Naive B cell (primary cell): ENCODE measurements around the gene AZGP1. TPM values are rescaled to one million over a fixed set of nuclear protein-coding genes. Genes with fewer than 3 reads are reported as not detected.
"Not testable (repeated sequence)": the region's sequence is repeated elsewhere in the genome, so short reads cannot be mapped to it uniquely, and the experiment has no call there.

Experiments used
- ATAC-seq, 2 donors: fragments of 150-1000 bp; cut with Tn5 transposase; 2 replicates each; pipeline ENCODE4 v1.10.0; 2021; ENCODE audit warnings: low read depth in 2 of 2, mild to moderate bottlenecking in 2 of 2, moderate library complexity in 2 of 2
- DNase-seq: peaks from one replicate; pipeline ENCODE4 v3.0.0; 2022
- H3K27ac Mint-ChIP-seq, 6 donors: one replicate each; pipeline ENCODE4 v1.8.0; 2020 to 2022; ENCODE audit warnings: mild to moderate bottlenecking in 6 of 6, mixed read lengths in 6 of 6, moderate library complexity in 5 of 6, inconsistent platforms in 2 of 6
- H3K27me3 Mint-ChIP-seq, 3 donors: one replicate each; pipeline ENCODE4 v1.8.0; 2021 to 2022; ENCODE audit warnings: mixed read lengths in 3 of 3, mild to moderate bottlenecking in 1 of 3
- H3K36me3 Mint-ChIP-seq, 2 donors: one replicate each; pipeline ENCODE4 v1.8.0; 2020 to 2022; ENCODE audit warnings: mixed read lengths in 2 of 2, inconsistent platforms in 1 of 2, mild to moderate bottlenecking in 1 of 2
- H3K4me1 Mint-ChIP-seq, 3 donors: one replicate each; pipeline ENCODE4 v1.8.0; 2020 to 2022; ENCODE audit warnings: mixed read lengths in 3 of 3, inconsistent platforms in 1 of 3, mild to moderate bottlenecking in 1 of 3, moderate library complexity in 1 of 3
- H3K4me3 Mint-ChIP-seq, 8 donors: one replicate each; pipeline ENCODE4 v1.8.0; 2020 to 2022; ENCODE audit warnings: mild to moderate bottlenecking in 8 of 8, mixed read lengths in 8 of 8, moderate library complexity in 8 of 8, inconsistent platforms in 2 of 8
- H3K9me3 Mint-ChIP-seq, 7 donors: one replicate each; pipeline ENCODE4 v1.8.0; 2020 to 2022; ENCODE audit warnings: mixed read lengths in 7 of 7, mild to moderate bottlenecking in 5 of 7, inconsistent platforms in 2 of 7, moderate library complexity in 1 of 7
- polyA plus RNA-seq, 6 donors: library from polyadenylated mRNA; unstranded; fragments of 300-500 nt; fragmentation: Illumina TruSeq; gene quantifications; one replicate each; pipeline ENCODE4 v1.2.3, GENCODE V29; 2021; ENCODE audit warnings: low read depth in 6 of 6

Gene AZGP1
- polyA plus RNA-seq, 6 donors from 2014 or later, result not detected

GRCh38 chr7:99958564-99959227 lies 17.1 kb downstream of the AZGP1 start:
- Mint-ChIP-seq H3K4me1 (no peaks in the 10 kb centered on the region), H3K9me3 (no peaks in the 10 kb centered on the region), H3K27me3 (peaks cover 70 to 81% (median 79%) of the 10 kb centered on the region in 3 donors), H3K36me3 (no peaks in the 10 kb centered on the region), H3K27ac (no peak overlapping the region), H3K4me3 (no peak overlapping the region)
- DNase-seq, result no peak
- ATAC-seq, result no peak

DNA sequence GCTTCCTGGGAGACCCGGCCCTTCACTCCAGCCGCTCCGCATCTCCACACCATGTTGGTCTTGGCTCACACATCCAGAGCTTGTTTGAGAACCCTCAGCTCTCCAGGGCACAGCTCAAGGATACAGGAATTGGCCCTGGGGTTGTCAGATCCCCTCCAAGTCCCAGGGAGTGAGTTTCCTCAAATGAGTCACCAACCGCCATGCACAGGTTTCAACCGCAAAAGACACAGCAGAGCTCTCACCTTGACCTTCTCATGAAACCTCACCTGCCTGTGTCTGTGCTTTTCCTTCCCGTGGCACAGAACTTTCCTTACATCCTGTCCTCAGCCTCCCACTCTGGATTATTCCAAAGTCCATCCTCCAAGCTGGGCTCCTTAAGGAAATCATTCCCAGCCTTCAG lies 20.6 kb downstream of the AZGP1 start:
- Mint-ChIP-seq H3K4me1 (no peaks in the 10 kb centered on the region), H3K27ac (no peak overlapping the region), H3K36me3 (no peaks in the 10 kb centered on the region), H3K4me3 (no peak overlapping the region), H3K9me3 (peaks cover 0 to 16% (median 4%) of the 10 kb centered on the region in 7 donors), H3K27me3 (peaks cover 48 to 58% (median 49%) of the 10 kb centered on the region in 3 donors)
- DNase-seq (no peak), ATAC-seq (no peak)

DNA sequence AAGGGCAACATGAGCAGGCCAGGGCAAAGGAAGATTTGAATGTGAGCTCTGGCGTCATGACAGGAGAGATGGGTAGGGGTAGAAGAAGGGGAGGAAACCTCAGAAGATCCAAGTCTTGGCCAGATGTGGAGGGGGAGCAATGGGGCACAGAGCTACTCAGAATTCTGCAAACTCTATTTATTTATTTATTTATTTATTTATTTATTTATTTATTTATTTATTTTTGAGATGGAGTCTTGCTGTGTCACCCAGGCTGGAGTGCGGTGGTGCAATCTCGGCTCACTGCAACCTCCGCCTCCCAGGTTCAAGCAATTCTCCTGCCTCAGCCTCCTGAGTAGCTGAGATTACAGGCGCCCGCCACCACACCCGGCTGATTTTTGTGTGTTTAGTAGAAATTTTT lies 21.2 kb downstream of the AZGP1 start:
- Mint-ChIP-seq H3K4me3 (peak overlapping the region in 1 of 8 donors; percentile 31), H3K27me3 (peaks cover 46 to 52% (median 47%) of the 10 kb centered on the region in 3 donors), H3K9me3 (peaks cover 0 to 20% (median 7%) of the 10 kb centered on the region in 7 donors)
- not testable (repeated sequence) for H3K4me1 Mint-ChIP-seq, H3K27ac Mint-ChIP-seq, ATAC-seq, DNase-seq, H3K36me3 Mint-ChIP-seq

DNA sequence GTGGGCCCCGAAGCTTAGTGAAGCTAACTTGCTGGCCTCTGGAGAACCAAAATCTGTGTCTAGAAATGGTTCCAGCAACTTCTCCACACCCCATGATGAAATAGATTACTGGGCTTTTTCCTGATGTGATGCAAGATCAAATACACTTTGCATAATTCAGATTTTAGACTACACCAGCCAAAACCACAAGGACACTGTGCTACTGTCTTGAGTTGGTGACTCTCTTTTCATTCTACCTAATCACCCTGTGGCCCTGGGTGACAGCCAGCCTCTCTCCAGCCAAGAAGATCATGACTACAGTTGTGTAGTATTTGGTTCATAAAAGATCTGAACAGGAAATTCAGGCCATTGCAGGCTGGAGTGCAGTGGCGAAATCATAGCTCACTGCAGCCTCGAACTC lies 22.2 kb downstream of the AZGP1 start:
- no peak overlapping the region for H3K4me3 Mint-ChIP-seq
- H3K36me3 Mint-ChIP-seq, result peaks cover 0 to 7% of the 10 kb centered on the region in 2 donors
- DNase-seq (no peak), ATAC-seq (no peak)
- peaks cover 40 to 50% (median 45%) of the 10 kb centered on the region in 3 donors for H3K27me3 Mint-ChIP-seq
- H3K9me3 Mint-ChIP-seq, result peaks cover 0 to 23% (median 10%) of the 10 kb centered on the region in 7 donors
- H3K27ac Mint-ChIP-seq, result no peak overlapping the region
- H3K4me1 Mint-ChIP-seq, result no peaks in the 10 kb centered on the region

DNA sequence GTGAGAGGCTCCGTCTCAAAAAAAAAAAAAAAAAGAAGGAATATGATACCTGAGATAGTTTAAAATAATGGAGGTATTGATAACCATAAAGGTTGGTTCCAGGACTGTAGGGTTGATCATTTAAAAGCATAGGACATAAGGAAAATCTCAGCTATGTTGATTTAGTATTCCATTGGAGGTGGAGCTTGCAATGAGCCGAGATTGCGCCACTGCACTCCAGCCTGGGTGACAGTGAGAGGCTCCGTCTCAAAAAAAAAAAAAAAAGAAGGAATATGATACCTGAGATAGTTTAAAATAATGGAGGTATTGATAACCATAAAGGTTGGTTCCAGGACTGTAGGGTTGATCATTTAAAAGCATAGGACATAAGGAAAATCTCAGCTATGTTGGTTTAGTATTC lies 23.2 kb downstream of the AZGP1 start:
- not testable (repeated sequence) for H3K4me1 Mint-ChIP-seq, H3K36me3 Mint-ChIP-seq, DNase-seq, ATAC-seq, H3K4me3 Mint-ChIP-seq, H3K27ac Mint-ChIP-seq
- peaks cover 39 to 54% (median 48%) of the 10 kb centered on the region in 3 donors for H3K27me3 Mint-ChIP-seq
- peaks cover 0 to 23% (median 10%) of the 10 kb centered on the region in 7 donors for H3K9me3 Mint-ChIP-seq

DNA sequence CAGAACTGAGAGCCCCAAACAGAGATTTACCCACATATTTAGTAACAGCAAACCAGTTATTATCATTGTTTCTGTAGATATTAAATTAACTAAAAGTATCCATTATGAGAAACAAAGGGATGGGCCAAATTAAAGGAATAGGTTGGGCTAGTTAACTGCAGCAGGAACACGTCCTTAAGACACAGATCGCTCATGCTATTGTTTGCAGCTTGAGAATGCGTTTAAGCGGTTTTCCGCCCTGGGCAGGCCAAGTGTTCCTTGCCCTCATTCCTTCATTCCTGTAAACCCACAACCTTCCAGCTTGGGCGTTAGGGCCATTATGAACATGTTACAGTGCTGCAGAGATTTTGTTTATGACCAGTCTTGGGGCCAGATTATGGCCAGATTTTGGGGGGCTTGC lies 25.0 kb downstream of the AZGP1 start:
- H3K36me3 Mint-ChIP-seq, H3K4me3 Mint-ChIP-seq, DNase-seq, ATAC-seq, H3K4me1 Mint-ChIP-seq, H3K27ac Mint-ChIP-seq: not testable (repeated sequence)
- H3K27me3 Mint-ChIP-seq, result peaks cover 38 to 56% (median 53%) of the 10 kb centered on the region in 3 donors
- peaks cover 0 to 26% (median 10%) of the 10 kb centered on the region in 7 donors for H3K9me3 Mint-ChIP-seq

DNA sequence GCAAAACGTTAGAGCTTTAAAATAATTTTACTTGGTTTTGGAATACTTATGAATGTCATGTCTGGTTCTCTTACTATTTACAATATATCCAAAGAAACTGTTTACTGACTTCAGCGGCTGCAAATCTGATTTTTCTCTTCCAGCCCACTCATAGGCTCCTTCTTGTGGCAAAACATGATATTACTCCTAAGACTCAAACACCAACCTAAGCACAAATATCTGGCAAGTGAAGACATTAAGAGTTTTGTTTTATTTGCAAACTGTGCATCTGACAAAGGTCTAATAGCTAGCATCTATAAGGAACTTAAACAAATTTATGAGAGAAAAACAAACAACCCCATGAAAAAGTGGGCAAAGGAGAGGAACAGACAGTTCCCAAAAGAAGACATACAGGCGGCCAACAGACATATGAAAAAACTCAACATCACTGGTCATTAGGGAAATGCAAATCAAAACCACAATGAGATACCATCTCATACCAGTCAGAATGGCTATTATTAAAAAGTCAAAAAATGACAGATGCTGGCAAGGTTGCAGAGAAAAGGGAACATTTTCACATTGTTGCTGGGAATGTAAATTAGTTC lies 26.1 kb downstream of the AZGP1 start:
- Mint-ChIP-seq H3K27me3 (peaks cover 29 to 45% (median 45%) of the 10 kb centered on the region in 3 donors), H3K4me1 (peaks cover 0 to 1% (median 1%) of the 10 kb centered on the region in 3 donors), H3K4me3 (no peak overlapping the region), H3K9me3 (peaks cover 0 to 27% (median 11%) of the 10 kb centered on the region in 7 donors), H3K36me3 (peaks cover 0 to 7% of the 10 kb centered on the region in 2 donors), H3K27ac (peak overlapping the region in 1 of 6 donors; percentile 28)
- DNase-seq (no peak), ATAC-seq (no peak)

DNA sequence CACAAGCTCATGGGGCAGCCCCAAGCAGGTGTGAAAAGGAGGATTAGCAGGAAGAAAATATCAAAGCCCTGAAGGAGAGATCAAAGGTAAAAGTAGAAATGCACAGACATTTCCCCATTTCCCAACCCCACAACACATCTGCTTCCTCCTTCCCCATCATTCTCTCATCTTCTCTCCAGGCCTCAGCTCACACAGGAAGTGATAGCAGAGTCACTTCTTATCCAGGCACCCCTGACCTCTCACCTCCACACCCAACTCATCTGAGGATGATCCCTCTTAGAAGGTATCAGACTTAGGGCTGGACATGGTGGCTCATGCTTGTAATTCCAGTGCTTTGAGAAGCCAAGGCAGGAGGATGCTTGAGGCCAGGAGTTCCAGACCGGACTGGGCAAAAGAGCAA lies 28.2 kb downstream of the AZGP1 start:
- H3K36me3 Mint-ChIP-seq, result peaks cover 0 to 7% of the 10 kb centered on the region in 2 donors
- DNase-seq (no peak), ATAC-seq (no peak)
- H3K27ac Mint-ChIP-seq, result no peak overlapping the region
- H3K4me3 Mint-ChIP-seq, result no peak overlapping the region
- H3K9me3 Mint-ChIP-seq, result peaks cover 0 to 35% (median 14%) of the 10 kb centered on the region in 7 donors
- H3K4me1 Mint-ChIP-seq, result peaks cover 6 to 14% (median 14%) of the 10 kb centered on the region in 3 donors
- peaks cover 23 to 42% (median 37%) of the 10 kb centered on the region in 3 donors for H3K27me3 Mint-ChIP-seq

DNA sequence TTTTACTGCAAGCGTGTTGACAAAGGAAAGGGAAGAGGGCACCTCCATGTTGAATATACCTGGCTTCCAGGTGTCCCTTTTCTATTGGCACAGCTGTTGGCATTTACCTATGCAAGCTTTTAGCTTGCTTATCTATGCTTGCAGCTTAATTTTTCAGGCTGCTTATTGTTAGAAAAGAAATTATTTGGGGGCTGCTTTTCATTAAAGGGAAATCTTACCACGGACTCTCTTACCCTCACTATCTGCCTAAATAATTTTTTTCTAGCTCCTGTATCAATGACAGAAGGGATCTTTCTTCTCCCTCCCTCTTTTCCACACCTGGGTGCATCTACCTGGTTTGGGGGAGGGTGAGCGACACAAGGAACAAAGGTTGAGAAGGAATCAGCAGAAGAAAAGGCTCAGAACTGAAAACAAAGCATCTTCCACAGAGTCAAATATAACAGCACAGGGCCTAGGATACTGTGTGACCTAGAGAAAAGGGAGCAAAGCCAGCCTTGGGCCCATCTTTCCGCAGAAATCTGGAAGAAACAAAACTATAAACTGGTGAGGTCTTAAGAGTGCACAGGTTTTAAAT lies 31.2 kb downstream of the AZGP1 start:
- no peak for ATAC-seq
- DNase-seq, result no peak
- H3K27ac Mint-ChIP-seq, result peak overlapping the region in 1 of 6 donors; percentile 0
- H3K9me3 Mint-ChIP-seq, result peaks cover 0 to 14% (median 2%) of the 10 kb centered on the region in 7 donors
- peaks cover 28 to 63% (median 57%) of the 10 kb centered on the region in 3 donors for H3K27me3 Mint-ChIP-seq
- peaks cover 6 to 14% (median 14%) of the 10 kb centered on the region in 3 donors for H3K4me1 Mint-ChIP-seq
- H3K36me3 Mint-ChIP-seq, result peaks cover 0 to 2% of the 10 kb centered on the region in 2 donors
- peak overlapping the region in 6 of 8 donors; percentile 3 to 81 (median 65) for H3K4me3 Mint-ChIP-seq

DNA sequence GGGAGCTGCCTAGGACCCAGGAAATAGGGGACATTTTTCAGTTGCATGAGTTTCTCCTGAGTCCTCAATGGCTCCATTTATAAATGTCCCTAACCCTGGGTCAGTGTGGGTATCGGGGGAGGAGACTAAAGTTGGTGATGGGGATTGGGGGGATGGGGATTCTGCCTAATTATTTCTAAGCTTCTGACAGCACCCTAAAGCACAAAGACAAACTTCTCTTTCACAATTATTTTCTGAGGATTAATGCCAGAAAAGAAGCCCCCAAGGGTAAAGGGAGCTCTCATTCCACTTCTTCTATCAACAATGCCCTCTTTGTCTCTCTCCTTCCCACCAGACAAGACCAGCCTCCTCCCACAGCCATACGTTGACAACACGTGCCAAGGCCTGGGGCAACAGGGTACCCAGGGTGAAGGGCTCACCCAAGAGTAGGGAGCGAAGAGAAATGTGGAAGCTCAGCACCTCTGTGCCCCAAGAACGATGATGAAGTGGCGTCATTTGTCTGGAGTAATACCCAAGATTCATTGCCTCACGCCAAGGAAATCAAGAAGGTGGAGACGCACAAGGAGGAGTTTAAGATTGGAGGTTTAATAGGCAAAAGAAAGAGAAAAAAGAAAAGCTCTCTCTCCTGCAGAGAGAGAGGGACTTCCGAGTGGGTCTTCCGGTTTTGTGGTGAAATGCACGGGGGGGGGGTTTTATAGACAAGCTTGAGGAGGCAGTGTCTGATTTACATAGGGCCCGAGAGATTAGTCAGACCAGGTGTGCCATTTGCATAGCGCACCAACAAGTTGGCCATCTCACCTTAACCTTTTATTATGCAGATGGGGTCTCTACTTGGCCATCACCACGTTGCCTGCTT lies 32.0 kb downstream of the AZGP1 start:
- ATAC-seq (peak; percentile 55 to 64), DNase-seq (peak; percentile 3)
- H3K27ac Mint-ChIP-seq, result peak overlapping the region in 3 of 6 donors; percentile 0 to 28 (median 25)
- peaks cover 0 to 7% of the 10 kb centered on the region in 2 donors for H3K36me3 Mint-ChIP-seq
- peak overlapping the region; percentile 49 to 89 (median 68) for H3K4me3 Mint-ChIP-seq
- H3K9me3 Mint-ChIP-seq, result peaks cover 4 to 18% (median 7%) of the 10 kb centered on the region in 7 donors
- H3K4me1 Mint-ChIP-seq, result peaks cover 6 to 14% (median 14%) of the 10 kb centered on the region in 3 donors
- peaks cover 30 to 64% (median 58%) of the 10 kb centered on the region in 3 donors for H3K27me3 Mint-ChIP-seq

DNA sequence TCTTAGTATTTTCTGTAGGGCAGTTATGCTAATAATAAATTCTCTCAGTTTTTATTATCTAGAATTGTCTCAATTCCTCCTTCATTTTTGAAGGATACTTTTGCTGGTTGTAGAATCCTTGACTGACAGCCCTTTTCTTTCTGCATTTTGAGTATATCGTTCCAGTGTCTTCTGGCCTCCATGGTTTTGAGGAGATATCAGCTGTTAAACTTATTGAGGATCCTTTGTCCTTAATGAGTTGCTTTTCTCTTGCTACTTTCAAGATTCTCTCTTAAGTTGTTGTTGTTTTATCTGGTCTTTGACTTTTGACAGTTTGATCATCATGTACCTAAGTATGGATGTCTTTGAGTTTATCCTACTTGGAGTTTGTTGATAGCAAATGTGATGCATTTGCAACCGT lies 37.5 kb downstream of the AZGP1 start:
- Mint-ChIP-seq H3K9me3 (peaks cover 11 to 25% (median 14%) of the 10 kb centered on the region in 7 donors), H3K36me3 (peaks cover 0 to 17% of the 10 kb centered on the region in 2 donors), H3K4me3 (no peak overlapping the region), H3K27ac (no peak overlapping the region), H3K4me1 (peaks cover 0 to under 1% (median 0%) of the 10 kb centered on the region in 3 donors), H3K27me3 (peaks cover 52 to 82% (median 74%) of the 10 kb centered on the region in 3 donors)
- DNase-seq, result no peak
- no peak for ATAC-seq

GRCh38 chr7:99935009-99935408 lies 40.8 kb downstream of the AZGP1 start:
- Mint-ChIP-seq H3K9me3 (peaks cover 11 to 25% (median 14%) of the 10 kb centered on the region in 7 donors), H3K36me3 (peaks cover 0 to 17% of the 10 kb centered on the region in 2 donors), H3K27me3 (peaks cover 64 to 79% (median 76%) of the 10 kb centered on the region in 3 donors)
- not testable (repeated sequence) for H3K4me1 Mint-ChIP-seq, H3K27ac Mint-ChIP-seq, DNase-seq, H3K4me3 Mint-ChIP-seq, ATAC-seq

GRCh38 chr7:99930376-99930775 lies 45.5 kb downstream of the AZGP1 start:
- no peaks in the 10 kb centered on the region for H3K9me3 Mint-ChIP-seq
- ATAC-seq, result no peak
- H3K4me1 Mint-ChIP-seq, result peaks cover 0 to 15% (median 5%) of the 10 kb centered on the region in 3 donors
- H3K27me3 Mint-ChIP-seq, result peaks cover 68 to 91% (median 86%) of the 10 kb centered on the region in 3 donors
- no peak for DNase-seq
- H3K27ac Mint-ChIP-seq, result no peak overlapping the region
- no peaks in the 10 kb centered on the region for H3K36me3 Mint-ChIP-seq
- peak overlapping the region in 1 of 8 donors; percentile 21 for H3K4me3 Mint-ChIP-seq
